IMR-90 (cell line): Measurements from ENCODE around the gene ATG9A.

Source experiments
- FOS ChIP-seq: fragments of 150-350 bp; IDR thresholded peaks from 2 replicates; pipeline ENCODE4 v1.6.1; 2016; ENCODE audit warnings: low read depth, low read length
- MXI1 ChIP-seq: IDR thresholded peaks from 2 replicates; pipeline ENCODE4 v1.6.1; 2012; ENCODE audit warnings: low read depth, mild to moderate bottlenecking, low read length, moderate library complexity, borderline replicate concordance
- NFE2L2 ChIP-seq: fragments of 150-350 bp; IDR thresholded peaks from 2 replicates; pipeline ENCODE4 v1.6.1; 2016; ENCODE audit warnings: low read depth, mild to moderate bottlenecking, low read length
- POLR2A ChIP-seq: IDR thresholded peaks from 2 replicates; pipeline ENCODE4 v1.6.1; 2012; ENCODE audit warnings: mild to moderate bottlenecking, low read depth, low read length
- RAD21 ChIP-seq: IDR thresholded peaks from 2 replicates; pipeline ENCODE4 v1.6.1; 2012; ENCODE audit warnings: low read length, improper control_type of control experiment
- RCOR1 ChIP-seq: IDR thresholded peaks from 2 replicates; pipeline ENCODE4 v1.6.1; 2012; ENCODE audit warnings: mild to moderate bottlenecking, low read length, improper control_type of control experiment; ENCODE audit not compliant: insufficient replicate concordance
- RFX5 ChIP-seq: IDR thresholded peaks from 2 replicates; pipeline ENCODE4 v1.8.0; 2012; ENCODE audit warnings: low read depth, mild to moderate bottlenecking, low read length, moderate library complexity
- TF ChIP-seq, protein P1 (sequence below): conservative IDR thresholded peaks from 2 replicates; pipeline ENCODE4 v1.5.1; 2012; ENCODE audit warnings: mild to moderate bottlenecking, low read depth, low read length, improper control_type of control experiment
- TF ChIP-seq, protein P2 (sequence below): fragments of 150-350 bp; IDR thresholded peaks from 2 replicates; pipeline ENCODE4 v1.6.1; 2017; ENCODE audit warnings: mild to moderate bottlenecking, antibody characterized with exemption, low read length, low read depth

DNA sequence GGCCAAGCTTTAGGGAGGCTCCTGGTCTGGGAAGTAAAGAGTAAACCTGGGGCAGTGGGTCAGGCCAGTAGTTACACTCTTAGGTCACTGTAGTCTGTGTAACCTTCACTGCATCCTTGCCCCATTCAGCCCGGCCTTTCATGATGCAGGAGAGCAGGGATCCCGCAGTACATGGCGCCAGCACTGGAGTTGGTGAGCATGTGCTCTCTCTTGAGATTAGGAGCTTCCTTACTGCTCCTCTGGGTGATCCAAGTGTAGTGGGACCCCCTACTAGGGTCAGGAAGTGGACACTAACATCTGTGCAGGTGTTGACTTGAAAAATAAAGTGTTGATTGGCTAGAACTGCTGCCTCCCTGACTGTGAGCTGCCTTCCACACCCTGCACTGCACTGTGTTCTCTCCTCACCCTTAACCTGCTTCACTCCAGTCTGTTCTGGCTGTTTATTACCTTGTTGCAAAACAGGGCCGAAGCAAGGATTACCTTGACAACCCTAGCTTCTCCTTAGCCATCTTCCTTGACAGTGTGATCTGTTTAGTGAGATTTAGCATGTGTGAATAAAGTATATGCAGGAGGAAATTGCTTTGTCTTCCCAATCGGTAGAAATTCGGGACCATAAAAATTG is 46.2 kb downstream of the ATG9A start:
- TF ChIP-seq, protein P1, sequence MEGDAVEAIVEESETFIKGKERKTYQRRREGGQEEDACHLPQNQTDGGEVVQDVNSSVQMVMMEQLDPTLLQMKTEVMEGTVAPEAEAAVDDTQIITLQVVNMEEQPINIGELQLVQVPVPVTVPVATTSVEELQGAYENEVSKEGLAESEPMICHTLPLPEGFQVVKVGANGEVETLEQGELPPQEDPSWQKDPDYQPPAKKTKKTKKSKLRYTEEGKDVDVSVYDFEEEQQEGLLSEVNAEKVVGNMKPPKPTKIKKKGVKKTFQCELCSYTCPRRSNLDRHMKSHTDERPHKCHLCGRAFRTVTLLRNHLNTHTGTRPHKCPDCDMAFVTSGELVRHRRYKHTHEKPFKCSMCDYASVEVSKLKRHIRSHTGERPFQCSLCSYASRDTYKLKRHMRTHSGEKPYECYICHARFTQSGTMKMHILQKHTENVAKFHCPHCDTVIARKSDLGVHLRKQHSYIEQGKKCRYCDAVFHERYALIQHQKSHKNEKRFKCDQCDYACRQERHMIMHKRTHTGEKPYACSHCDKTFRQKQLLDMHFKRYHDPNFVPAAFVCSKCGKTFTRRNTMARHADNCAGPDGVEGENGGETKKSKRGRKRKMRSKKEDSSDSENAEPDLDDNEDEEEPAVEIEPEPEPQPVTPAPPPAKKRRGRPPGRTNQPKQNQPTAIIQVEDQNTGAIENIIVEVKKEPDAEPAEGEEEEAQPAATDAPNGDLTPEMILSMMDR: no peak
- TF ChIP-seq RCOR1: no peak
- TF ChIP-seq FOS: no peak
- TF ChIP-seq, protein P2, sequence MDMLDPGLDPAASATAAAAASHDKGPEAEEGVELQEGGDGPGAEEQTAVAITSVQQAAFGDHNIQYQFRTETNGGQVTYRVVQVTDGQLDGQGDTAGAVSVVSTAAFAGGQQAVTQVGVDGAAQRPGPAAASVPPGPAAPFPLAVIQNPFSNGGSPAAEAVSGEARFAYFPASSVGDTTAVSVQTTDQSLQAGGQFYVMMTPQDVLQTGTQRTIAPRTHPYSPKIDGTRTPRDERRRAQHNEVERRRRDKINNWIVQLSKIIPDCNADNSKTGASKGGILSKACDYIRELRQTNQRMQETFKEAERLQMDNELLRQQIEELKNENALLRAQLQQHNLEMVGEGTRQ: no peak
- no peak for TF ChIP-seq RFX5
- TF ChIP-seq NFE2L2: no peak
- TF ChIP-seq RAD21: no peak
- no peak for TF ChIP-seq POLR2A
- no peak for TF ChIP-seq MXI1
